ENCODE measurements around the gene DBP. TPM values are rescaled to one million over a fixed set of nuclear protein-coding genes. Genes with fewer than 3 reads are reported as not detected.

DBP gene
- total RNA-seq, 4 donors from 2014 or later = 8.7 to 13.8 (median 11.6) TPM

GRCh38 chr19:48617146-48617937, 19.8 kb downstream of the DBP start:
- no peaks in the 10 kb centered on the region for H3K27me3 ChIP-seq
- 41% methylated on average over 17 of the region's 18 CpGs; no CpG with 5 or more reads in 1 of the 2 donors for WGBS, 2 donors (ENCODE audit: low coverage in 1 of 2)
- H3K4me3 ChIP-seq = peak overlapping the region in 3 of 4 donors; percentile 56 to 90 (median 73)
- H3K9me3 ChIP-seq = no peaks in the 10 kb centered on the region
- H3K4me1 ChIP-seq = peaks cover 24 to 49% (median 46%) of the 10 kb centered on the region in 4 donors
- TF ChIP-seq, protein P1, sequence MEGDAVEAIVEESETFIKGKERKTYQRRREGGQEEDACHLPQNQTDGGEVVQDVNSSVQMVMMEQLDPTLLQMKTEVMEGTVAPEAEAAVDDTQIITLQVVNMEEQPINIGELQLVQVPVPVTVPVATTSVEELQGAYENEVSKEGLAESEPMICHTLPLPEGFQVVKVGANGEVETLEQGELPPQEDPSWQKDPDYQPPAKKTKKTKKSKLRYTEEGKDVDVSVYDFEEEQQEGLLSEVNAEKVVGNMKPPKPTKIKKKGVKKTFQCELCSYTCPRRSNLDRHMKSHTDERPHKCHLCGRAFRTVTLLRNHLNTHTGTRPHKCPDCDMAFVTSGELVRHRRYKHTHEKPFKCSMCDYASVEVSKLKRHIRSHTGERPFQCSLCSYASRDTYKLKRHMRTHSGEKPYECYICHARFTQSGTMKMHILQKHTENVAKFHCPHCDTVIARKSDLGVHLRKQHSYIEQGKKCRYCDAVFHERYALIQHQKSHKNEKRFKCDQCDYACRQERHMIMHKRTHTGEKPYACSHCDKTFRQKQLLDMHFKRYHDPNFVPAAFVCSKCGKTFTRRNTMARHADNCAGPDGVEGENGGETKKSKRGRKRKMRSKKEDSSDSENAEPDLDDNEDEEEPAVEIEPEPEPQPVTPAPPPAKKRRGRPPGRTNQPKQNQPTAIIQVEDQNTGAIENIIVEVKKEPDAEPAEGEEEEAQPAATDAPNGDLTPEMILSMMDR (IDR thresholded peaks at IDR 0.05) = peak in 1 of 5 experiments; percentile 23
- TF ChIP-seq EP300 (IDR thresholded peaks at IDR 0.05; ENCODE audit: low read depth) = no peak
- intact Hi-C loops (cut with DNase I; ENCODE audit: low total_unique reads) (no loop called here), in situ Hi-C loops (cut with MboI; ENCODE audit: low pct_ligation_motif_present in 1 of 4, low pct_unique_long_range_greater_than_20kb in 1 of 4, low sequenced_read_pairs in 3 of 4) (no loop called here)
- peak overlapping the region; percentile 90 to 97 (median 94) for H3K27ac ChIP-seq
- DNase-seq = no peak
- H3K36me3 ChIP-seq = peaks cover 0 to 19% (median 6%) of the 10 kb centered on the region in 4 donors

DNA sequence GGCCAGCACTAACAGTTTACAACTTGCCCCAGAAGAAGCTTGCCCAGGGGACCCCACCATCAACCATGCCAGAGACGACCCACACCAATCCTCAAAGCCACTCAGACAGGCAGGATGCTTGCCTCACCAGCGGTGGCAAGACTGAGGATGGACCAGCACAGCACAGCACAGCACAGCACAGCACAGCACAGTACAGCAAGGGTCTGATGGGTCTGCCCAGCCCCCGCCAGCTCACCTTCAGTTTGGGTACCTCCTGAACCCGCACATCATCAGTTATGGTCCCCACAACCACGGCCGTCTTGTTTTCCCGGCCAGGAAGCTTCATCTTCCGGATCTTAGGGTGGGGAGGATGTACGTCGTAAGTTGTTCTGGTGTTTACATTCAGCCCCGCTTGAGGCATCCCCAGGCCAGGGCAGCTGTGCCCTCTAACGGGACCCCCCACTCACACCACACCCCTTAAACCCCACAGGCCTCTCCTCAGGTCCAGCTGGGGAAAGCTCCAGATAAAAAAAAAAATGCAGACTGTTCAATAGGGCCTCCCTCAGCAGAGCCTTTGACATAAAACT, 20.6 kb downstream of the DBP start:
- Histone ChIP-seq H3K27ac (peak overlapping the region; percentile 90 to 97 (median 94)), H3K4me3 (peak overlapping the region in 1 of 4 donors; percentile 90), H3K9me3 (no peaks in the 10 kb centered on the region), H3K36me3 (peaks cover 0 to 19% (median 6%) of the 10 kb centered on the region in 4 donors), H3K27me3 (no peaks in the 10 kb centered on the region), H3K4me1 (peaks cover 24 to 50% (median 48%) of the 10 kb centered on the region in 4 donors)
- TF ChIP-seq EP300 (IDR thresholded peaks at IDR 0.05; ENCODE audit: low read depth) (no peak), POLR2AphosphoS5 (IDR thresholded peaks at IDR 0.05) (no peak), POLR2A (IDR thresholded peaks at IDR 0.05) (no peak)
- TF ChIP-seq, protein P1 (IDR thresholded peaks at IDR 0.05) = no peak
- DNase-seq = no peak
- WGBS, 2 donors (ENCODE audit: low coverage in 1 of 2) = 47% methylated on average over 12 of the region's 12 CpGs; no CpG with 5 or more reads in 1 of the 2 donors
- intact Hi-C loops (cut with DNase I; ENCODE audit: low total_unique reads) = no loop called here
- in situ Hi-C loops (cut with MboI; ENCODE audit: low pct_ligation_motif_present in 1 of 4, low pct_unique_long_range_greater_than_20kb in 1 of 4, low sequenced_read_pairs in 3 of 4) = no loop called here

GRCh38 chr19:48616041-48616436, 21.1 kb downstream of the DBP start:
- in situ Hi-C loops (cut with MboI; ENCODE audit: low pct_ligation_motif_present in 1 of 4, low pct_unique_long_range_greater_than_20kb in 1 of 4, low sequenced_read_pairs in 3 of 4) (no loop called here), intact Hi-C loops (cut with DNase I; ENCODE audit: low total_unique reads) (no loop called here)
- DNase-seq = no peak
- H3K27me3 ChIP-seq = no peaks in the 10 kb centered on the region
- TF ChIP-seq EP300 (IDR thresholded peaks at IDR 0.05; ENCODE audit: low read depth) (no peak), POLR2A (IDR thresholded peaks at IDR 0.05) (no peak), POLR2AphosphoS5 (IDR thresholded peaks at IDR 0.05) (no peak)
- H3K36me3 ChIP-seq = peaks cover 0 to 19% (median 6%) of the 10 kb centered on the region in 4 donors
- WGBS, 2 donors (ENCODE audit: low coverage in 1 of 2) = 57% methylated on average over 10 of the region's 16 CpGs; no CpG with 5 or more reads in 1 of the 2 donors
- peak overlapping the region; percentile 90 to 97 (median 94) for H3K27ac ChIP-seq
- no peaks in the 10 kb centered on the region for H3K9me3 ChIP-seq
- no peak overlapping the region for H3K4me3 ChIP-seq
- peaks cover 24 to 50% (median 48%) of the 10 kb centered on the region in 4 donors for H3K4me1 ChIP-seq

- H3K9me3 ChIP-seq = no peaks in the 10 kb centered on the region
- H3K36me3 ChIP-seq = peaks cover 0 to 19% (median 6%) of the 10 kb centered on the region in 4 donors
- WGBS, 2 donors (ENCODE audit: low coverage in 1 of 2) = 48% methylated on average over 17 of the region's 19 CpGs; no CpG with 5 or more reads in 1 of the 2 donors
- peaks cover 24 to 50% (median 48%) of the 10 kb centered on the region in 4 donors for H3K4me1 ChIP-seq
- peak overlapping the region; percentile 90 to 97 (median 94) for H3K27ac ChIP-seq
- peak overlapping the region in 2 of 4 donors; percentile 11 to 33 for H3K4me3 ChIP-seq
- no peaks in the 10 kb centered on the region for H3K27me3 ChIP-seq
- in situ Hi-C loops (cut with MboI; ENCODE audit: low pct_ligation_motif_present in 1 of 4, low pct_unique_long_range_greater_than_20kb in 1 of 4, low sequenced_read_pairs in 3 of 4) = no loop called here
- TF ChIP-seq POLR2AphosphoS5 (IDR thresholded peaks at IDR 0.05) = no peak
- TF ChIP-seq, protein P1 (IDR thresholded peaks at IDR 0.05) = no peak
- TF ChIP-seq POLR2A (IDR thresholded peaks at IDR 0.05) = no peak
- TF ChIP-seq EP300 (IDR thresholded peaks at IDR 0.05; ENCODE audit: low read depth) = no peak
- intact Hi-C loops (cut with DNase I; ENCODE audit: low total_unique reads) = no loop called here
- no peak for DNase-seq
Observed at GRCh38 chr19:48615231-48616040, 21.7 kb downstream of the DBP start.
